A172 (cell line): ENCODE measurements around the gene PCDH12. TPM values are rescaled to one million over a fixed set of nuclear protein-coding genes. Genes with fewer than 3 reads are reported as not detected.
A peak's percentile ranks its signal among the peaks of the same experiment; 100 is the strongest.
"Not testable (repeated sequence)": the region's sequence is repeated elsewhere in the genome, so short reads cannot be mapped to it uniquely, and the experiment has no call there.

Experiments
- DNase-seq: peaks from one replicate; pipeline ENCODE4 v3.0.0-alpha.2; 2015; ENCODE audit warnings: low spot score
- total RNA-seq: library from RNA; depleted of rRNA; stranded (reverse); fragments of >200 nt; shearing (Covaris generic); gene quantifications from 2 replicates; pipeline ENCODE4 v1.2.3, GENCODE V29; 2014

The PCDH12 gene
- total RNA-seq, 1 experiment from 2014 or later = not detected

DNA sequence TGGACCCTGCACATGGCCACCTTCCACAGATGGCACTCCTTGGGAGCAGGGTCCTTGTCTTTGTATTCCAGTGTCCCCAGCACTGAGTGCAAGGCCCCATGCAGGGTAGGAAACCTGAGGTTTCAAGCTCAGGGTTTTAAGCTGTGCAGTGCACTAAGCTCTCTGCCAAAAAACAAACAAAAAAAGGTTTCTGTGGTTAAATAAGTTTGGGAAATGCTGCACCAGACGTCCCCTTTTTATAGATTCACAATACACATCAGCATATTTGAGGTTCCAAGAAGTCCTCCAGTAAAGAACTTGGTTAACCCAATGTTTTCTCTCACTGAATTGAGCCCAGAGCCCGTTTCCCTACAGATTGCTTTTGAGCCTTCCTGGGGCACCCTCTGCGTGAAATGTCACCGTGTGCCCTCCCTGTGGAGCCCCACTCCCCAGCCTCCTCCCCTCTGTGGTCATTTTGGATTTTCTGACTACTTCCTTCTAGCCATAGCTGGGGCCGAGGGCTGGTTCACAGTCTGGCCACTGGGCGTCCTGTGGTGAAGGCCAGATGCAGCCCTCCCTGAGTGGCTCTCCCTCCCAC lies 17.2 kb downstream of the PCDH12 start:
- no peak for DNase-seq

DNA sequence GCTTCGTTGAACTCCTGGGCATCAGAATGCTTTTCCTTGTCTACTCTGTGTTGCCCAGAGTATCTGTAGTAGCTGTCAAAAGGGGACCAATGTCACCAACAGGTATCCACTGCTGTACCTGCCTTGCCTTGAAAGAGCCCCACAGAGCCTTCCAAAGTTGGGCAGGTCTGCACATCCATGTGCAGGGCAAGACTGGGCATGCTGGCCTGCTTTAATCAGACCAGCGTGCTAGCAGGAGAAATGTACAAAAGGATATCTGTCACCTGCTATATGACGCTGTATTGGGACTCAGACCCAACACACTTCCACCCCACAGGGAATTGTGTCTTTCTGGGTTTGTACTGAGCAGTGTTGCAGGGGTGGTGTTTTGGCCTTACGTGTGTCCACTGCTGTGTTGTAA lies 22.5 kb downstream of the PCDH12 start:
- DNase-seq = no peak

DNA sequence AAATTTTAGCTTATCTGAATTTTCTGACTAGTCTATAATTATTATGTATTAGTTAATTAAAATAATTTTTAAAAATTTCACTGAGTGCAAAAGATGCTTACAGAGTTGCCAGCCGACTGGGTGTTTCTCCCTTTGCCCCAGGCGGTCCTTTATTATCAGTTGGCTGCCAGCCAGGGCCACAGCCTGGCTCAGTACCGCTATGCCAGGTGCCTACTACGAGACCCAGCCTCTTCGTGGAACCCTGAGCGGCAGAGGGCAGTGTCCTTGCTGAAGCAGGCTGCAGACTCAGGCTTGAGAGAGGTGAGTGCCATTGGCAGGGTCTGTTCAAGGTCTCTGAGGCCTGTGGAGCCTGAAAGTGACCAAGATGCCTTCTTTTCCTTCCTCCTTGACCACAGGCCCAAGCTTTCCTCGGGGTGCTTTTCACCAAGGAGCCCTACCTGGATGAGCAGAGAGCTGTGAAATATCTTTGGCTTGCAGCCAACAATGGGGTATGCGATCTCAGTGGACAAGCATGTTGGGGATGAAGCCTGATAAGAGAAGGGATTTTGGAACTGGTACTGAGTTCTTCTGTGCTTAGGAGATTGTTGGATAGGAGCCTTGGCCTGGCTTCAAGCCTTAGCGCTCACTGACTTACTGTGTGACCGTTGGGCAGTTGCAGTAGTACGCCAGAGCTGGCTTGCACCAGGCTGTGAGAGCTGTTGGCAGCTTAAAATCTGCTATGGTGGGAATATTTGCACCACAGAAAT lies 23.7 kb downstream of the PCDH12 start:
- DNase-seq = no peak

DNA sequence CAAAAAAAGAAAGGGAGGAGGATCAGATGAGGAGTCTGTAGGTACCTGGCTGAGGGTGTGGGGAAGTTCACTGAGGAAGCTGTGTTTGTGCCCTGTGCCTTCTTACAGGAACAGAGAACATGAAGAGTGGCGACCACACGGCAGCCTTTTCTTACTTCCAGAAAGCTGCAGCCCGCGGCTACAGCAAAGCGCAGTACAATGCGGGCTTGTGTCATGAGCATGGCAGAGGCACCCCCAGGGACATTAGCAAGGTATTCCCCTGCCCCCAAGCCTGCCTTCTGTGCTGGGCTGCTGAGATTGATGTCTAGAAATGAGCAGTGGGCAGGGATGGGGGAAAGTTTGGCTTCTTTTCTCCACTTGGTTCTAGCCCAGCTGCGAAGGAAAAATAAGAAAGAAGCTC lies 24.9 kb downstream of the PCDH12 start:
- no peak for DNase-seq

DNA sequence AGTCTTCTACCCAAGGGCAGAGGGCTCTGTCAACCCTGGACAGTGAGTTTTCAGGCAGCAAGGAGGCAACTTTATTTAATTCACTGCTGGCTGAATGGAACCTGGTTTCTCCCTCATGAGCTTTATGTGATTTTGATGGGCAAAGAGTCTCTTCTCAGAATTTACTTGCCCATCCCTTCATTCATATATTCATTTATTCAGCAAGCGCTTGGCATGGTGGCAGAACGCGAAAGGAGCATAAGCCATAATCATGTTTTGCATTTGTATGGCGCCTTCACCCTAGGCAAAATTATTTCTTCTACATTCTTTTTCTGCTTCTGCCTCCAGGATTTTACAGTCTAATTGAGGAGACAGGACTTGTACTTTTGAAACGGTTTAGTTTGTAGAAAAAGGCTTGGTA lies 26.3 kb downstream of the PCDH12 start:
- DNase-seq = no peak

DNA sequence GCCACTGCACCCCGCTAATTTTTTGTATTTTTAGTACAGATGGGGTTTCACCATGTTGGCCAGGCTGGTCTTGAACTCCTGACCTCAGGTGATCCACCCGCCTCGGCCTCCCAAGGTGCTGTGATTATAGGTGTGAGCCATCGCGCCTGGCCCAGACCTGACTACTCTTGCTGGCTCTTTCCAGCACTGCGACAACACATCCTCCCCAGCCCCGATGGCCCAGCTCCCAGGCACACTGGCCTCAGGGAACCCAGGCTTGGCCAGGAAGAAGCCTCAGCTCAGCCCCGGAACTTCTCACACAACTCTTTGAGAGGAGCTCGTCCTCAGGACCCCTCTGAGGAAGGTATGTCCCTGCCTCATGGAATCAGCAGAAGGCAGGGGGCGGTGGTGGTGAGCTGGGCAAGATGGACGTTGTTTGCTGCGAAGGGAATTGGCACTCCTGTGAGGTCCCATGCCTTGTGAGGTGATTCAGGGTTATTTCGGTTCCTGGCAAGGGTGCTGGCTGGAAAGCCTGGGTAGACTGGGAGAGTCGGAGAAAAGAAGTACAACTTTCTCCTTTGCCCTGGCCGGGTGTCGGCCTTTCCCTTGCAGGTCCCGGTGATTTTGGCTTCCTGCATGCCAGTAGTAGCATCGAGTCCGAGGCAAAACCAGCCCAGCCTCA lies 28.5 kb downstream of the PCDH12 start:
- no peak for DNase-seq

DNA sequence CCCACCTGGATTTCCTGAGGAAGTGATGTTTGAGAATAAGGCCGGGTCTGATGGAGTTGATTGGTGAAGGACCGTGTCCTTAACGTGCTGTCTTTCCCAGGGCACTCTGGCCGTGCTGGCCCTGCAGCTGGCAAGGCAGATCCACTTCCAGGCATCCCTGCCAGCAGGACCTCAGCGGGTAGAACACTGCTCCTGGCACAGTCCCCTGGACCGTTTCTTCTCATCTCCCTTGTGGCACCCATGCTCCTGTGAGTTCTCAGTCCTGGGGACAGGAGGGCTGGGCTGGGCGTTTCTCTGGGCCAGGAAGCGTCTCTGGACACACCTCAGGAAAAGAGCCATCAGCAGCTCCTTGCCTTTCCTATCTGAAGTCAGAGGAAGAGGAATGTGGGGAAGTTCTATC lies 30.0 kb downstream of the PCDH12 start:
- DNase-seq = no peak

DNA sequence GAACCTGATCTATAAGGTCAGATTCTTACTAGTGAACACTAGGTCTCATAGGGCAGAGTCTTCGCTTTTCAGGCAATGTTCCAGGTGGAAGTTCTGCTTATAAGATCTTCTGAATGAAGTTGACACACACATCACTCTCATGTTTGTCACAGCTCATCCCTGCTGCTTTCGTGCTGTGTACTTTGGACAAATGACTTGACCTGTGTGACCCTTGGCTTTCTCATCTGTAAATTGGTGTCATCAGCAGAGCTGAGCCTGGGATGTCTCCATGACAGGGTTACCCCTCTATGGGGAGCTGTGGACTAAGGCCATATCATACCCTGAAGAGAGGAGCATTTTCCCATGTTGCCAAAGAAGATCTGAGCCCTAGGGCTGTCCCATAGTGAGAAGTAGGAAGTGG lies 31.6 kb downstream of the PCDH12 start:
- DNase-seq = no peak

DNA sequence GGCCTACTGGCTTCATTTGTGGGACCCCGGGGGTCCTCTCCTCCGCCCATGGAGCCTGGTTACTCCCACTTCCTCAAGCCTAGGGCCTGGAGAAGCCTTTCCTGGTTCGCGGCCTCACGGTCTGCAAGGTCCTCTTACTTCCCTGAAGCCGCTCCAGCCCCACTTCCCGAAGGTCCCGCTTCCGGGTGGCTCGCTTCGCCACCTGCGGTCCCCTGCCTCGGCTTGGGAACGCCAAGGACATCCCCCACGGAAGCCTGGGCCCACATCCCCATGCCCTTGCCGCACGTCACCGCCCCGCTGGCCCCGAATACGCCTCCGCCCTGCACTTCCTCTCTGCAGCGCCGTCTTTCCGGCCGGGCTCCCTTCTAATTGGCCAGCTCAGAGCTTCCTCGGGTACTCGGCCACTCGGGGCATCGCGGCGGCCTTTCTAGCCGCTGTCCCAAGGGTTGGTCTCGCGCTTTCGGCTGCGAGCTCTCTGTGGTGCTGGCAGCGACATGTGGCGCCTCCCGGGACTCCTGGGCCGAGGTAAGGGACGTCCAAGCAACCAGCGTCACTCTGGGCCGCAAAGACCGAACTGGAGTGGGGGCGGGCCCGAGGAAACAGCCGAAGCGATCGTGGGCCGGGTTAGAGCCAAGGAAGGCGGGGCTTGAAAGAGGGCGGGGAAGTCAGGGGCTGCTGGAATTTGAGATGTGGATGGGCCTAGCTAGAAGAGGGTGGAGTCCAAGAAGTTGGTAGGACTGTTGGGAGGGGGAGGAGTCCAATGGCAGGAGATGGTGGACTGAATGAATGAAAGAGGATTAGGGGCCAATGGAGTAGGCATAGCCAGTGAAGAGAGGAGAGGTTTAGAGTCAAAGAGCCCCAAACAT lies 34.3 kb downstream of the PCDH12 start, which contains the start of gene DELE1:
Gene DELE1 (plus strand): TSS at position 424 of the 866 bp plus-strand sequence. CDS start 71 bp downstream, at position 495.
- peak; percentile 95 for DNase-seq

DNA sequence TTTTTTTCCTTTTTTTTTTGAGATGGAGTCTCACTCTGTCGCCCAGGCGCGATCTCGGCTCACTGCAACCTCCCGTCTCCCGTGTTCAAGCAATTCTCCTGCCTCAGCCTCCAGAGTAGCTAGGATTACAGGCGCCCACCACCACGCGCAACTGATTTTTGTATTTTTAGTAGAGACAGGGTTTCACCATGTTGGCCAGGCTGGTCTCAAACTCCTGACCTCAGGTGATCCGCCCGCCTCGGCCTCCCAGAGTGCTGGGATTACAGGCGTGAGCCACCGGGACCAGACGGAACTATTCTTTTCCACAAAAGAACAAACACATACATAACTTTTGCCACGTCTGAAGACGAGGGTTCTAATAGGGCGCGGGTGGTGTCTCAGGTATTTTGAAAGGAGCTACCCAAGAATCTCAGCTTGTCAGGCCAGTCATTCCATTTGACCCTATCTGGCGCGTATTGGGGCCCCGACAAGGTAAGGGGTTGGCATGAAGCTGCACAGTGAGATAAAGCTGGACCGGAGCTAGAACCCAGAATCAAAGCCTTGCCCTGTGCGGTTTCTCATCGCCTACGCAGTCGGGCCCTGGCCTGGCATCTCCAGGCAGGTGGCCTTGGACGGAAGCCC lies 35.1 kb downstream of the PCDH12 start:
- not testable (repeated sequence) for DNase-seq

DNA sequence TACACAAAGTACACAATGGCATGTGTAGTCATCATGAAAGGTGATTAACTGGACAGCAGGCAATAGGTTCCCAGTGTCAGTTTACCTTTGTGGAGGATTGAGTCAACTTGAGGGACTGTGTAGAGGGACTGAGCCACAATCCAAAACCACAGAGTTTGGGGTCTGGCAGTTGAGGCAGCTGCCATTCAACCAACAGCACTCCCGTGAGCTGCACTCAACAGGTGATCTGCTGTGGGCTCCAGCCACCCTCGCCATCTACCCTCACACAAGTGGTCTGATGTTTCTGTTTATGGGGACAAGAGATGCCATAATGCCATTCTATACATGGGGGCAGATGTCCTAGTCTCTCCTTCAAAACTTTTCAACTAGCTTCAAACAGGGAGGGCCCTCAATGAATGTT lies 37.2 kb downstream of the PCDH12 start:
- DNase-seq = no peak

DNA sequence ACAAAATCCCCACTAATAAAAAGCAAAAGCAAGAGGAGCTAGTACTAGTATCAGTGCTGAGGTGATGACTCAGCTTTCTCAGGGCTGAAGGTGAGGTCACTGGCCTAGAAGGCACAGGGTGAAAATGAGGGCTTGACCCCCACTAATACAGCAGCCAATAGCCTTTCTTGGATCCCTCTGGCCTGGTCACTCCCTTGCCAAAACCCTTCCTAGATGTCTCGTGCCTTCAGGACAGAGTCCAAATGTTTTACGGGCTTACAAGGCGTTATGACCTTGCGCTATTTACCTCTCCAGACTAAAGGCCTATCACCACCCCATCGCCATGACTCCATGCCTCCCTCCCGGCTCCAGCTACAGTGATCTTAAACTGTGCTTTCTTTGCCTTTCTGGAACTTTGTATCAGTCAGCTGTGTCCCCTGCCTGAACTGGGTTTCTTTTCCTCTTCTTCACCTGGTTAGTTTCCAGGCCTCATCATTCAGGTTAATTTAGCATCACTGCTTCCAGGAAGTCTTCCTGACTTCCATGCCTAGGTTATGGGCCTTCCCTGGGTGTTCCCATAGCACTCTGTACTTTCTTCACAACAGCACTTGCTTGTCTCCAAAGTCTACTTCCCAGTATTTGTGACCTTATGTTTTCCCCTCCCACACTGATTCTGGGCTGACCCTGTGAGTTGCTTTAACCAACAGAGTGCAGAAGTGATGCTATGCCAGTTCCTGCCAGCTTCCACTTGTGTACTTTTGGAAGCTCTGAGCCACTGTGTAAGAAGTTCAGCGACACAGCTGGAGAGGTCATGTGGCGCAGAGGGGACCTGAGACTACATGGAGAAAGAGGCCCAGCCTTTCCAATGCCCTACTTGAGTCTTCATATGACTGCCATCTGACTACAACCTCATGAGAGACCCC lies 38.5 kb downstream of the PCDH12 start:
- DNase-seq = no peak

DNA sequence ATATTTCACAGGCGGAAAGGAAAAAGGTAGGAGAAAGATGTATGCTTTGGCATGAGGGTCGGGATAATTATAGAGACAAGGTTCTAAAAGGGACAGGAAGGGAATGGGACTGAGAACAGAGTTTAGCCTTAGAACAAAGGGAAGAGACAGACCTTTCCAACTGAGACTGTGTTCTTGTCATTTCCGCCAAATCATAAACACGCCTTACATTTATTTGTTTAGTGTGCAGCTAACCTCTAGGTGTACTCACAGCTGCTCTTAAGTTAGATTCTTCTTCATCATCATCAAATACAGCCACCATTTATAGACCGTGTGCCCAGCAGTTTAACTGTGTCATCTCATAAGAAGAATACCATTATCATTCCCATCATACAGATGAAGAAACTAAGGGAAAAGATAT lies 40.2 kb downstream of the PCDH12 start:
- DNase-seq = no peak

DNA sequence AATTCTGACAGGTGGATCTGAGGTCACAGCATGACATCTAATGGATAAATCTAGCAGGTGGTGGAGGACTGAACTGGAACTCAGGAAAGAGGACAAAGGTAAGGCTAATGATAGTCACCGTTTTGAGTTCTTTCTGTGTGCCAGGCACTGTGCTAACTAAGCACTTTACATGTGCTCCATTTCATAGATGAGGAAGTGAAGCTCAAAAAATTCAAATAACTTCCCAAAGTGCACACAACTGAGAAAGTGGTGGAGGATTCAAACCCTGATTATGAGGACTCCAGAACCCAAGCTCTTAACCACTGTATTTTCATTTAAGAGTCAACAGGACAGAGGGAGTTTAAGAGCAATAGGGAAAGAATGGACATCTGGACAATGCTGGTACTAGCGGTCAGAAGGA lies 41.5 kb downstream of the PCDH12 start:
- no peak for DNase-seq

DNA sequence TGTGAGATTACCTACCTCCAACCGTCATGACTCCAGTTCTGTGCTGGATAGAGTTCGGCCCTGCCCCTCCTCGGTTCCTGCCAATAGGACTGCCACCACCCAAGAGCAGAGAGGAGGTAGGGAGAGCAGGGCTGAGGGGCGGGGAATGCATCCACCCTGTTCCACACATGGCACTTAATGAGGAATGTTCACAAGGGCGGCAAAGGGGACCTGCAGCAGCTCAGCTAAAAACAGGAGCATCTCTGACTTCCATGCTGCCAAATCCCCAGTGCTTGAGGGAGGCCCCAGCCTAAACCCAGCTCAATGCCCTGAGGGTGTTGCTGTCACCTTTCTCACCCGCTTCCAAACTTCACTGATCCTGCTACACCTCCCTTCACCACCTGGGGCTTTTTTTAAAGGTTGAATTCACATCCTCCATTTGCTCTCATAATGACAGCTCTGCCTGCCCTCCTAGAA lies 42.1 kb downstream of the PCDH12 start:
- no peak for DNase-seq

DNA sequence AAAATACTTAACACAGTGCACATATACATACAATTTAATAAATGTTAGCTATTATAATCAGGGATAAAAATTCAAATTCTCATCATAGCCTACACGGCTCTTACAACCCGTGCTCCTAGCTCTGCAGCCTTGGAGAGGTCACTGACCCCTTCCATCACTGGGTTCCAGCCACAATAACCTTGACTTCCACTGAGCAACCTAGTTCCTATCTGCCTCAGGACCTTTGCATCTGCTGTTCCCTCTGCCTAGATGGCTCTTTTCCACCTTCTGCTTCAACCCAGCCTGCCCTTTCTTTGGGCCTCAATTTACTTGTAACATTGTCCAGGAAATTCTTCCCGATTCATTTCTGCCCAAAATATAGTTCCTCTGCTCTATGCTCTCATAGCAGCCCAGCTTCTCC lies 43.2 kb downstream of the PCDH12 start:
- no peak for DNase-seq

DNA sequence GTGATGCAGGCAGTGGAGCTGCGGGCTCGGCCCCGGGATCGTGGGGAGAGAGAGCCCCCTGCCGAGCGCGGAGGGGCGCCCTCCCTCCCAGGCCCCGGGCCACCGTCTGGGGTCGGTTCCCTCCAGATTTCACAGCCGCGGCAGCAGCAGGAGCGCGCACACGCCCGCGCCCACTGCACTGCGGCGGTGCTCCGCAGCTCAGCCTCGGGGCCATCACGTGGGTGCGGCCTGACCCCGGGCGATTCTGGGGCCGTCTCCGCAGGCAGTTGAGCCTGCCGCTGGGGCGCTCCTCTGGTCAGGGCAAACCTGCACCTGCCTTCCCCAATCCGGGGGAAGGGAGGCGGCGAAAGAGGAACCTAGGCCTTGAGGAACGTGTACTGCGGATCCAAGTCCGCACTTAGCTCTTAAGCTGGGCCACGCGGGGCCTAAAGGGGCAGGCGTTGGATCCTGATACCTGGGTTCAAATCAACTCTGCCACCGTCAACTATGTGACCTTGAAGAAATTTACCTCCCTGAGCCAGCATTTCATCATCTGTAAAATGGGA lies 43.7 kb downstream of the PCDH12 start:
- DNase-seq = no peak

DNA sequence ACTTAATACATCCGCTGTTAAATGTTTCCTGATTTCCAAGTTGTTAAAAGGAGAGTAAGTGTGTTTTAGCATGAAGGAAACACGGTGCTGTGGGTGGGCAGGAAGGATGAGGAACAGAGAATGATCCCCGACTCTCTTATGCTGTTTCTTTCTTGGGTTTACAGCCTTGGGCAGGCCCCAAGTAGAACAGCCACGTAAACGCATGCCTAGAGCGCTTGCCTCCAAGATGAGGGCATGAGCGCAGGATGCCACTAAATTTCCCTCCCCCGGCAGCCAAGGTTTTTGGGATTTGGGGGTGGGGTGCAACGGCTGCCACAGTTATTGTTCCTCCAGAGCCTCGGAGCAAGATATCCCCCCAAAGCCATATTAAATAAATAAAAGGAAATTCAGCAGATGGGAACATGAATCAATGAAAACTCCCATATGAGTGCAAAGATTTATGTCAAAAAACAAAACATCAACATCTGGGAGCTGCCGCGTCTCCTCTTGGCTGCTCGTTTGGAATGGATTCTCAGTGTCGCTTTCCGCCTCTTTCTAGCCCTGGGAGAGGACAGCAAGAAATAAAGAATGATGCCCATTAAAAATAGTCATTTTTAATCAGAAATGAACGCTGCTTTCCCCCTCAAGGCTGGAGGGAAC lies 44.3 kb downstream of the PCDH12 start:
- DNase-seq = no peak

DNA sequence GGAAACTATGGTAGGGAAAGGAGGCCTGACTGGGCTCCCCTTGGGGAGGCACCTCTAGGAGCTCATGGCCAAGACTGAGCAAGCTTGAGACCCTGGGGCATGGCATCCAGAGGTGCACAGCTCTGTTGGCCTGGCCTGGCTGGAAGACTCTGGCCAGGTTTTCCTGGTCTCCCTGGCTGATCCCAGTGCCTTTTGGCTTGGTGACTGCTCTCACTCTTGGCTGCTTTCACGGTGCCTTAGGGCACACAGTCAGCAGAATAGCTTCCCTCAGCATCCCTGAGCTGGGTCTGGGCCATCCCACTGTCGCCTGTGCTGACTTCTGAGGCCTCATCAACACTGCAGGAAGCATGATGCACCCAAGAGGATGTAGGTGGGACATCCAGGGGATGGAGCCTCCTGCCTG lies 47.7 kb downstream of the PCDH12 start:
- no peak for DNase-seq

DNA sequence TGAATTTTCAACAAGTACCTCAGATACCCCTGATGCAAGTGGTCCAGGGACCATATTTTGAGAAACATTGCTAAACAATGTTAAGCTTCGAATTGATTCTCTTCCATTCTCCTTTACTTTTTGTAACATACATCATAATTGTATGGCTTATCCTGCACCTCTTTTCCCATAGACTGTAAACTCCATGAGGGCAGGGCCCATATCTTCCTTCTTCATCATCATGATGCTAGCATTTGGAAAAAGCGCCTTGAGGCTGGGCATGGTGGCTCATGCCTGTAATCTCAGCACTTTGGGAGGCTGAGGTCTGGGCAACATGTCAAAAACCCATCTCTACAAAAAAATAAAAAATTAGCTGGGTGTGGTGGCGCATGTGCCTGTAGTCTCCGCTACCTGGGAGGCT lies 48.8 kb downstream of the PCDH12 start:
- no peak for DNase-seq
